B cell (primary cell): ENCODE results near the gene WWP2. TPM values are rescaled to one million over a fixed set of nuclear protein-coding genes. Genes with fewer than 3 reads are reported as not detected.

Experiments
- ATAC-seq: fragments of 200-7000 bp; cut with Tn5 transposase; one replicate; pipeline ENCODE4 v1.10.0; 2021; ENCODE audit warnings: low read depth, mild to moderate bottlenecking, moderate number of reproducible peaks, moderate library complexity
- CTCF ChIA-PET: fragments of 350-600 bp; sonication (Branson Sonifier 250); formaldehyde crosslinking; loops from one replicate; lab custom pipeline; 2021; ENCODE audit warnings: antibody characterized with exemption, inconsistent platforms; lab: Charles Lee
- POLR2A ChIA-PET: fragments of 350-600 bp; sonication (Branson Sonifier 250); formaldehyde crosslinking; loops from one replicate; lab custom pipeline; 2021; ENCODE audit warnings: antibody characterized with exemption; lab: Charles Lee
- DNase-seq: peaks from one replicate; pipeline ENCODE4 v3.0.0; 2013
- H2AFZ ChIP-seq: 2 replicates; pipeline ENCODE4 v1.6.1; 2012; ENCODE audit warnings: mild to moderate bottlenecking, low read depth, low read length; ENCODE audit not compliant: insufficient read depth, poor library complexity, severe bottlenecking
- H3K27ac ChIP-seq, 2 donors: 1 replicate in 1 of 2; 2 replicates in 1 of 2; pipeline ENCODE4 v1.5.1; 2012 to 2013; ENCODE audit warnings: low read length in 2 of 2, mild to moderate bottlenecking in 2 of 2, moderate library complexity in 1 of 2
- H3K27me3 ChIP-seq, 4 experiments: fragments of 200-600 bp in 1 of 4; sonication (generic) in 1 of 4; replicated peaks in 1 of 4; 1 replicate in 2 of 4; 2 replicates in 2 of 4; pipeline versions ENCODE4 v1.6.1 to v1.7.0; 2013 to 2016; ENCODE audit warnings: low read length in 3 of 4, mild to moderate bottlenecking in 2 of 4, mixed read lengths in 1 of 4, moderate library complexity in 1 of 4; ENCODE audit not compliant: insufficient read depth in 4 of 4, control insufficient read depth in 3 of 4; ENCODE audit errors: control extremely low read depth in 1 of 4
- H3K36me3 ChIP-seq, 2 experiments: replicated peaks in 1 of 2; 1 replicate in 1 of 2; 2 replicates in 1 of 2; pipeline versions ENCODE4 v1.6.1 to v1.7.1; 2013; ENCODE audit warnings: low read length in 1 of 2; ENCODE audit not compliant: insufficient read depth in 2 of 2, control insufficient read depth in 1 of 2; ENCODE audit errors: control extremely low read depth in 1 of 2, extremely low read depth in 1 of 2
- H3K4me1 ChIP-seq, 2 donors: fragments of 200-600 bp in 1 of 2; sonication (generic) in 1 of 2; 1 replicate in 1 of 2; 2 replicates in 1 of 2; pipeline versions ENCODE4 v1.5.1 to v1.6.1; 2013 to 2017; ENCODE audit warnings: low read length in 2 of 2; ENCODE audit not compliant: control insufficient read depth in 2 of 2, insufficient read depth in 2 of 2
- H3K4me2 ChIP-seq: replicated peaks from 2 replicates; pipeline ENCODE3; 2012; ENCODE audit warnings: mild to moderate bottlenecking, low read depth, low read length; ENCODE audit not compliant: poor library complexity, severe bottlenecking
- H3K4me3 ChIP-seq, 5 experiments: fragments of 200-600 bp in 1 of 5; sonication (generic) in 1 of 5; 1 replicate in 3 of 5; 2 replicates in 2 of 5; pipeline versions ENCODE4 v1.5.1 to v1.7.0; 2011 to 2016; ENCODE audit warnings: low read length in 4 of 5, mild to moderate bottlenecking in 4 of 5, low read depth in 2 of 5, control low read depth in 1 of 5, moderate library complexity in 1 of 5; ENCODE audit not compliant: insufficient read depth in 1 of 5; ENCODE audit errors: control extremely low read depth in 1 of 5, extremely low read depth in 1 of 5
- H3K79me2 ChIP-seq: fragments of 200-600 bp; sonication (generic); one replicate; pipeline ENCODE4 v1.6.0; 2016; ENCODE audit warnings: low read length; ENCODE audit not compliant: control insufficient read depth, insufficient read depth
- H3K9ac ChIP-seq: fragments of 200-600 bp; sonication (generic); 2 replicates; pipeline ENCODE4 v1.6.1; 2017; ENCODE audit warnings: mild to moderate bottlenecking, low read length, moderate library complexity
- H3K9me3 ChIP-seq, 3 donors: one replicate each; pipeline versions ENCODE4 v1.6.1 to v1.7.1; 2013; ENCODE audit warnings: low read length in 2 of 3; ENCODE audit not compliant: control insufficient read depth in 2 of 3, insufficient read depth in 1 of 3; ENCODE audit errors: control extremely low read depth in 1 of 3
- H4K20me1 ChIP-seq: 2 replicates; pipeline ENCODE4 v1.6.0; 2012; ENCODE audit warnings: mild to moderate bottlenecking, low read length; ENCODE audit not compliant: insufficient read depth, control insufficient read depth, poor library complexity, severe bottlenecking
- H3K27ac Mint-ChIP-seq: one replicate; pipeline ENCODE4 v1.8.0; 2021; ENCODE audit warnings: mixed read lengths
- H3K27me3 Mint-ChIP-seq: one replicate; pipeline ENCODE4 v1.8.0; 2021; ENCODE audit warnings: mixed read lengths
- H3K4me1 Mint-ChIP-seq: one replicate; pipeline ENCODE4 v1.8.0; 2021; ENCODE audit warnings: mixed read lengths
- H3K4me3 Mint-ChIP-seq: one replicate; pipeline ENCODE4 v1.8.0; 2021; ENCODE audit warnings: mixed read lengths
- H3K9me3 Mint-ChIP-seq: one replicate; pipeline ENCODE4 v1.8.0; 2022; ENCODE audit warnings: mixed read lengths; ENCODE audit not compliant: insufficient read depth
- EZH2 ChIP-seq: IDR thresholded peaks from 2 replicates; pipeline ENCODE4 v1.6.1; 2012; ENCODE audit warnings: borderline replicate concordance, low read depth, mild to moderate bottlenecking, moderate library complexity, low read length; ENCODE audit not compliant: insufficient read depth, poor library complexity, severe bottlenecking
- WGBS: methylation state at CpG from one replicate; pipeline ENCODE4 v1.1.5; 2013; ENCODE audit warnings: missing lambda C conversion rate; ENCODE audit not compliant: insufficient coverage; 5-methylcytosine and 5-hydroxymethylcytosine counted together
- intact Hi-C: fragments of 100-400 bp; cut with micrococcal nuclease; formaldehyde crosslinking; loops from one replicate; pipeline ENCODE4 v1.10.0; 2022
- polyA plus RNA-seq: library from polyadenylated mRNA; depleted of rRNA; stranded (reverse); fragments of >200 nt; gene quantifications from 2 replicates; pipeline ENCODE4 v1.2.3, GENCODE V29; 2012
- total RNA-seq, 2 donors: library from RNA; stranded (reverse); fragments of 120-200 nt in 1 of 2; gene quantifications; 1 replicate in 1 of 2; 2 replicates in 1 of 2; pipeline versions ENCODE4 v1.2.3 to v1.2.4, GENCODE V29; 2013 to 2022
- TF ChIP-seq, protein P1 (sequence below): fragments of 200-600 bp; IDR thresholded peaks from one replicate; pipeline ENCODE4 v1.8.0; 2022; ENCODE audit warnings: antibody characterized with exemption, mild to moderate bottlenecking

The WWP2 gene
- total and polyA plus RNA-seq, 2 donors (not counting 1 experiment from before 2014, with no cell fraction given) = 33.4 to 105 TPM

DNA sequence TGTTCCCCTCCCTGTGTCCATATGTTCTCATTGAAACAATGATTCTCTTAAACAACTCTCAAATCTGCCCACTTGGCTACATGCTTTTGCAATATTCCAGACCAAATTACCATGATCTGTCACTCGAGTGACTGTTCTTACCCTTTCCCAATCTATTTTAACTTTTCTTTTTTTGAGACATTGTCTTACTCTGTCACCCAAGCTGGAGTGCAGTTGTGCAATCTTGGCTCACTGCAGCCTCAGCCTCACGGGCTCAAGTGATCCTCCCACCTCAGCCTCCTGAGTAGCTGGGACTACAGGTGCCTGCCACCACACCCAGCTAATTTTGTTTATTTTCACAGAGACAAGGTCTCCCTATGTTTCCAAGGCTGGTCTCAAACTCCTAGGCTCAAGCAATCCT lies 130.2 kb downstream of the WWP2 start:
- DNase-seq (no peak), ATAC-seq (no peak)
- Histone ChIP-seq H3K4me2 (no peak overlapping the region), H3K9me3 (no peaks in the 10 kb centered on the region), H3K4me3 (no peak overlapping the region), H3K9ac (no peak overlapping the region), H3K4me1 (no peaks in the 10 kb centered on the region), H3K27ac (no peak overlapping the region), H2AFZ (no peak overlapping the region), H3K36me3 (peaks cover 6 to 48% of the 10 kb centered on the region in 2 experiments), H4K20me1 (no peaks in the 10 kb centered on the region), H3K27me3 (no peaks in the 10 kb centered on the region), H3K79me2 (peaks cover 3% of the 10 kb centered on the region)
- Mint-ChIP-seq H3K4me3 (no peak overlapping the region), H3K9me3 (no peaks in the 10 kb centered on the region), H3K27ac (no peak overlapping the region), H3K4me1 (no peaks in the 10 kb centered on the region), H3K27me3 (no peaks in the 10 kb centered on the region)
- ChIA-PET POLR2A (no interaction called here), CTCF (no interaction called here)
- TF ChIP-seq EZH2 = no peak
- TF ChIP-seq, protein P1, sequence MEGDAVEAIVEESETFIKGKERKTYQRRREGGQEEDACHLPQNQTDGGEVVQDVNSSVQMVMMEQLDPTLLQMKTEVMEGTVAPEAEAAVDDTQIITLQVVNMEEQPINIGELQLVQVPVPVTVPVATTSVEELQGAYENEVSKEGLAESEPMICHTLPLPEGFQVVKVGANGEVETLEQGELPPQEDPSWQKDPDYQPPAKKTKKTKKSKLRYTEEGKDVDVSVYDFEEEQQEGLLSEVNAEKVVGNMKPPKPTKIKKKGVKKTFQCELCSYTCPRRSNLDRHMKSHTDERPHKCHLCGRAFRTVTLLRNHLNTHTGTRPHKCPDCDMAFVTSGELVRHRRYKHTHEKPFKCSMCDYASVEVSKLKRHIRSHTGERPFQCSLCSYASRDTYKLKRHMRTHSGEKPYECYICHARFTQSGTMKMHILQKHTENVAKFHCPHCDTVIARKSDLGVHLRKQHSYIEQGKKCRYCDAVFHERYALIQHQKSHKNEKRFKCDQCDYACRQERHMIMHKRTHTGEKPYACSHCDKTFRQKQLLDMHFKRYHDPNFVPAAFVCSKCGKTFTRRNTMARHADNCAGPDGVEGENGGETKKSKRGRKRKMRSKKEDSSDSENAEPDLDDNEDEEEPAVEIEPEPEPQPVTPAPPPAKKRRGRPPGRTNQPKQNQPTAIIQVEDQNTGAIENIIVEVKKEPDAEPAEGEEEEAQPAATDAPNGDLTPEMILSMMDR = no peak
- intact Hi-C loops = no loop called here
- WGBS = 100% methylated on average over 2 of the region's 2 CpGs

DNA sequence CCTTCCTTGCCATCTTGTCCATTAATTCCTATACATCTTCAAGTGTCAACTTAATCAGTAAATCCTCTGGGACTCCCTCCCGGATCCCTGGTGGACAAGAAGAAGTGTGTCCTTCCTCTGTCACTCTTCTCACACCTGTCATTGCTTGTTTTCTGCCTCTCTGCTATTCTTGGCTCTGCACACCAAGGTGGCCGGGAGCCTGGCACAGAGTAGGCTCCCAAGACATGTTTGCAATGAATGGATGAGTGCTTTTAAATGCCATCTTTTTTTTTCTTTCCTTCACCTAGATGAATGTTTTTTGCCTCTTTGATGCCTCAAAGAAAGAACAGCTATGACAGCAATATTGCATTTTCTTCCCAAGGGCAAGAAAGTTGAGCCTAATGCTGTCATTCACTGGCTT lies 131.0 kb downstream of the WWP2 start:
- H3K27me3 Mint-ChIP-seq = no peaks in the 10 kb centered on the region
- no peak for ATAC-seq
- Histone ChIP-seq H3K4me1 (no peaks in the 10 kb centered on the region), H2AFZ (no peak overlapping the region), H3K4me3 (no peak overlapping the region), H3K27ac (no peak overlapping the region), H4K20me1 (no peaks in the 10 kb centered on the region), H3K27me3 (no peaks in the 10 kb centered on the region), H3K79me2 (peaks cover 3% of the 10 kb centered on the region), H3K9ac (no peak overlapping the region), H3K9me3 (no peaks in the 10 kb centered on the region), H3K4me2 (no peak overlapping the region), H3K36me3 (peaks cover 6 to 46% of the 10 kb centered on the region in 2 experiments)
- no peak for DNase-seq
- H3K4me1 Mint-ChIP-seq = no peaks in the 10 kb centered on the region
- TF ChIP-seq, protein P1 = no peak
- TF ChIP-seq EZH2 = no peak
- no peak overlapping the region for H3K4me3 Mint-ChIP-seq
- intact Hi-C loops = no loop called here
- H3K9me3 Mint-ChIP-seq = no peaks in the 10 kb centered on the region
- ChIA-PET CTCF (no interaction called here), POLR2A (no interaction called here)
- 100% methylated on average over 1 of the region's 2 CpGs for WGBS
- H3K27ac Mint-ChIP-seq = no peak overlapping the region
